Tibial nerve (tissue), 4 donors: ENCODE data around the gene EPB41L4B. TPM values are rescaled to one million over a fixed set of nuclear protein-coding genes. Genes with fewer than 3 reads are reported as not detected.

ENCODE experiments used
- DNase-seq, 2 donors: peaks; one replicate each; pipeline ENCODE4 v3.0.0-alpha.2; 2019; ENCODE audit warnings: low spot score in 2 of 2
- H3K27ac ChIP-seq, 4 donors: fragments of 200-600 bp; sonication (generic) in 3 of 4; one replicate each; pipeline ENCODE4 v1.5.1; 2017 to 2019; ENCODE audit warnings: mild to moderate bottlenecking in 1 of 4
- H3K27me3 ChIP-seq, 2 donors: fragments of 200-600 bp; sonication (generic) in 1 of 2; one replicate each; pipeline versions ENCODE4 v1.5.1 to v1.6.0; 2017 to 2019
- H3K36me3 ChIP-seq, 3 donors: fragments of 200-600 bp; sonication (generic); one replicate each; pipeline ENCODE4 v1.5.1; 2018 to 2019
- H3K4me1 ChIP-seq, 4 donors: fragments of 200-600 bp; sonication (generic) in 3 of 4; one replicate each; pipeline ENCODE4 v1.5.1; 2017 to 2019
- H3K4me3 ChIP-seq, 4 donors: fragments of 200-600 bp; sonication (generic) in 3 of 4; one replicate each; pipeline ENCODE4 v1.5.1; 2017 to 2019; ENCODE audit warnings: mild to moderate bottlenecking in 1 of 4, moderate library complexity in 1 of 4
- H3K9me3 ChIP-seq, 4 donors: fragments of 200-600 bp; sonication (generic) in 3 of 4; one replicate each; pipeline ENCODE4 v1.5.1; 2017 to 2019
- EP300 ChIP-seq, 2 donors: sonication (generic); formaldehyde crosslinking; IDR thresholded peaks; one replicate each; pipeline ENCODE4 v1.6.1; 2017; ENCODE audit warnings: antibody characterized with exemption in 2 of 2, mild to moderate bottlenecking in 1 of 2
- POLR2A ChIP-seq, 2 donors: fragments of 450-650 bp; IDR thresholded peaks; one replicate each; pipeline ENCODE4 v1.6.1; 2017; ENCODE audit warnings: antibody characterized with exemption in 2 of 2, mild to moderate bottlenecking in 2 of 2, moderate library complexity in 2 of 2
- WGBS, 2 donors: methylation state at CpG; one replicate each; pipeline ENCODE4 v1.1.5; 2018; 5-methylcytosine and 5-hydroxymethylcytosine counted together
- total RNA-seq, 4 donors: library from RNA; depleted of rRNA; stranded (reverse); fragments of >200 nt; gene quantifications; one replicate each; pipeline ENCODE4 v1.1.0, GENCODE V29; 2016
- TF ChIP-seq, protein P1 (sequence below), 5 experiments: fragments of 200-600 bp in 3 of 5; fragments of 450-650 bp in 2 of 5; sonication (generic) in 3 of 5; IDR thresholded peaks; one replicate each; pipeline ENCODE4 v1.5.1; 2016 to 2019; ENCODE audit warnings: antibody characterized with exemption in 5 of 5, mild to moderate bottlenecking in 3 of 5, moderate library complexity in 2 of 5

EPB41L4B gene
- total RNA-seq, 4 donors from 2014 or later = 14.7 to 28.0 (median 19.1) TPM

DNA sequence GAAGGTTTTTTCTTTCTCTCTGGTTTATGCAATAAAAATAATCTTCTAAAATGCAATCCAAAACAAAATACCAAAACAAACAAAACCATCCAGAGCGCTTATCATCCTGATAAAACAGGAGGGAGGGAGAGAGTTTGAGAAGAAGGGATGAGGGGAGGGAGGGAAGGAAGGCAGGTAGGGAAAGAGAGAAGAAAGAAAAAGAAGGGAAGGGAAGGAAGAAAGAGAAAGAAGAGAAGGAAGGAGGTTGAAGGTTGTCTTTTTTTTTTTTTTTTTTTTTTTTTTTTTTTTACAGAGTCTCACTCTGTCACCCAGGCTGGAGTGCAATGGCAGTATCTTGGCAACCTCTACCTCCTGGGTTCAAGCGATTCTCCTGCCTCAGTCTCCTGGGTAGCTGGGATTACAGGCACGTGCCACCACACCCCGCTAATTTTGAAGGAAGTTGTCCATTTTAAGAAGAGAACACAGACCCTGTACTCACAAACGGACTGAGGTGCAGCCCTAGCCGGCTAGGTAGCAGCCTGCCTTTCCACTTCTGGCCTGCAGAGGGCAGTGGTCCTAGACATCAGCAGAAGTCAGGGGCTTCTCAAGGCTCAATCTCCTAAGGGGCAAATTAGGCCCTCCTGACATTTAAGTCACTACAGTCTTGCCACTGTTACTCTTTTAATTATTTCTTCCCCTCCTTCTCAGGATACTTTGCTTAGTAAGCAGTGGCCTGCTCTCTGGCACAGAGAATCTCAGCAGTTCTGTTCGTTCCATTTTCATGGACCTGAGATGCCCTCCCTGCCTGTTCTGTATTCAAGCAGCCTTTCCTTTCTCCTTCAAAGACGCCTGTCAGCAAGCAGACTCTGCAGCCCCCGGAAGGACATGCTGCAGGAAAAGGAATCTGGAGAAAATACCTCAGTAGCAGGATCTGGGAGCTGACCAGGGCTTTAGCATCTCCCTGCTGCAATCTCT is 76.4 kb downstream of the EPB41L4B start:
- peak in 1 of 2 donors; percentile 19 for TF ChIP-seq EP300 (IDR thresholded peaks at IDR 0.05)
- TF ChIP-seq, protein P1, sequence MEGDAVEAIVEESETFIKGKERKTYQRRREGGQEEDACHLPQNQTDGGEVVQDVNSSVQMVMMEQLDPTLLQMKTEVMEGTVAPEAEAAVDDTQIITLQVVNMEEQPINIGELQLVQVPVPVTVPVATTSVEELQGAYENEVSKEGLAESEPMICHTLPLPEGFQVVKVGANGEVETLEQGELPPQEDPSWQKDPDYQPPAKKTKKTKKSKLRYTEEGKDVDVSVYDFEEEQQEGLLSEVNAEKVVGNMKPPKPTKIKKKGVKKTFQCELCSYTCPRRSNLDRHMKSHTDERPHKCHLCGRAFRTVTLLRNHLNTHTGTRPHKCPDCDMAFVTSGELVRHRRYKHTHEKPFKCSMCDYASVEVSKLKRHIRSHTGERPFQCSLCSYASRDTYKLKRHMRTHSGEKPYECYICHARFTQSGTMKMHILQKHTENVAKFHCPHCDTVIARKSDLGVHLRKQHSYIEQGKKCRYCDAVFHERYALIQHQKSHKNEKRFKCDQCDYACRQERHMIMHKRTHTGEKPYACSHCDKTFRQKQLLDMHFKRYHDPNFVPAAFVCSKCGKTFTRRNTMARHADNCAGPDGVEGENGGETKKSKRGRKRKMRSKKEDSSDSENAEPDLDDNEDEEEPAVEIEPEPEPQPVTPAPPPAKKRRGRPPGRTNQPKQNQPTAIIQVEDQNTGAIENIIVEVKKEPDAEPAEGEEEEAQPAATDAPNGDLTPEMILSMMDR (IDR thresholded peaks at IDR 0.05) = peak; percentile 83 to 95 (median 91)
- no peak for TF ChIP-seq POLR2A (IDR thresholded peaks at IDR 0.05)
- H3K4me1 ChIP-seq = peaks cover 0 to 21% (median 7%) of the 10 kb centered on the region in 4 donors
- DNase-seq = peak; percentile 70 to 83
- H3K27me3 ChIP-seq = no peaks in the 10 kb centered on the region
- peaks cover 0 to 5% (median 0%) of the 10 kb centered on the region in 3 donors for H3K36me3 ChIP-seq
- H3K9me3 ChIP-seq = no peaks in the 10 kb centered on the region
- WGBS, 2 donors = 23 to 24% methylated on average over 9 of the region's 9 CpGs
- H3K4me3 ChIP-seq = no peak overlapping the region
- H3K27ac ChIP-seq = peak overlapping the region in 2 of 4 donors; percentile 22 to 40

DNA sequence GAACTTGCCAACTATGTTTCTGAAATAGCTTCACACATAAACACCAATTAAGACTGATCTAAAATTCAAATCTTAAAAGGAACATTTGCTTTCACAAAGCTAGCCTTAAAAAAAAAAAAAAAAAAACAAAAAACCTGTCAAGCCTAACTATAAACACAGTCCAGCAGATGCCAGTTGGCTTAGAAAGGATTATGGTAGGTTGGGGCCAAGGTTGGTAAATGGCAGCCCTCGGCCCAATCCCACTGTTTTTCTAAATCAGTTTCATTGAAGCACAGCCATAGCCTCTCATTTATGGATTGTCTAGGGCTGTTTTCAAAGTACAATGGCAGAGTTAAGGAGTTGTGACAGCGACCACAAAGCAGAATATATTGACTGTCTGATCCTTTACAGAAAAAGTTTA is 78.1 kb downstream of the EPB41L4B start:
- WGBS, 2 donors = 66 to 74% methylated on average over 2 of the region's 2 CpGs
- peaks cover 0 to 13% (median 0%) of the 10 kb centered on the region in 3 donors for H3K36me3 ChIP-seq
- no peaks in the 10 kb centered on the region for H3K9me3 ChIP-seq
- no peaks in the 10 kb centered on the region for H3K27me3 ChIP-seq
- peak overlapping the region in 1 of 4 donors; percentile 15 for H3K27ac ChIP-seq
- no peak for DNase-seq
- TF ChIP-seq POLR2A (IDR thresholded peaks at IDR 0.05) (no peak), EP300 (IDR thresholded peaks at IDR 0.05) (no peak)
- TF ChIP-seq, protein P1 (IDR thresholded peaks at IDR 0.05) = no peak
- H3K4me1 ChIP-seq = peaks cover 0 to 17% (median 7%) of the 10 kb centered on the region in 4 donors
- H3K4me3 ChIP-seq = no peak overlapping the region

DNA sequence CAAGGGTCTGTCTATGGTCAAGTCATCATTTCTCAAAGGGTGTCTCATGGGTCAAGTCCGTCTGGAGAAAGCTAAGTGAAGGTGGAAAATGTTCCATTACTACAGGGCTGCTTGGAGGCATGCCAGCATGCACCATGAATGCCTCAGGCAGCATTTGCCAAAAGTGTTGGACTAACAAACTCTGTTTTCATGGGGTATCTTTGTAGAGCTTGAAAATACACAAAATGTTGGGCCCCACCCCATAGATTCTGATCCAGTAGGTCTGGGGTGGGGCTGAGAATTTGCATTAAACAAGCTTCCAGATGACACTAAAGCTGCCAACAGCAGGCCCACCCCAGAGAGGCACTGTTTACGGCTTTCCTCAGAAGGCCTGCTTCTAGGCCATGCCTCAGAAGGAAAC is 78.8 kb downstream of the EPB41L4B start:
- Histone ChIP-seq H3K9me3 (no peaks in the 10 kb centered on the region), H3K36me3 (peaks cover 0 to 17% (median 0%) of the 10 kb centered on the region in 3 donors), H3K27me3 (no peaks in the 10 kb centered on the region), H3K4me3 (no peak overlapping the region), H3K27ac (peak overlapping the region in 1 of 4 donors; percentile 15), H3K4me1 (peaks cover 0 to 17% (median 7%) of the 10 kb centered on the region in 4 donors)
- no peak for DNase-seq
- TF ChIP-seq POLR2A (IDR thresholded peaks at IDR 0.05) = no peak
- no peak for TF ChIP-seq EP300 (IDR thresholded peaks at IDR 0.05)
- TF ChIP-seq, protein P1 (IDR thresholded peaks at IDR 0.05) = no peak
- WGBS, 2 donors = 32 to 36% methylated on average over 2 of the region's 2 CpGs

DNA sequence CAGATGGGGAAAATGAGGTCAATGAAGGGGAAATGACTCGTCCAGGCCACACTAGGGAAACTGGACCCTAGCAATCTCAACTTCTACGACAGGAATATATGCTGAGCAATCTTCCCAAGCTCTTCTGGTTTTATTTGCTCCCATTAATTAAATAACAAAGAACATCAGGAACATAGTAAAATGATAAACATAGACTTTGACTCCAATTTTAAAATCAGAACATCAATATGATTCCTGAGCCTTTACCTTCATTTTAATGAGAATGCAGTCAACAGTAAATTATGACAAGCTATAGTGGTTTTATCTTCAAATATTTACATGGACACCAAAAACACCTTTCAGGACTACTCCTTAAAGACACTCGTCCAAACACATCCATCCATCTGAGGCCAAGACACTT is 79.7 kb downstream of the EPB41L4B start:
- no peak overlapping the region for H3K27ac ChIP-seq
- no peak for TF ChIP-seq EP300 (IDR thresholded peaks at IDR 0.05)
- TF ChIP-seq, protein P1 (IDR thresholded peaks at IDR 0.05) = no peak
- TF ChIP-seq POLR2A (IDR thresholded peaks at IDR 0.05) = no peak
- no peaks in the 10 kb centered on the region for H3K27me3 ChIP-seq
- H3K4me3 ChIP-seq = no peak overlapping the region
- no peaks in the 10 kb centered on the region for H3K9me3 ChIP-seq
- DNase-seq = no peak
- WGBS, 2 donors = 78 to 90% methylated on average over 3 of the region's 3 CpGs
- H3K4me1 ChIP-seq = peaks cover 0 to 17% (median 7%) of the 10 kb centered on the region in 4 donors
- peaks cover 0 to 17% (median 0%) of the 10 kb centered on the region in 3 donors for H3K36me3 ChIP-seq

DNA sequence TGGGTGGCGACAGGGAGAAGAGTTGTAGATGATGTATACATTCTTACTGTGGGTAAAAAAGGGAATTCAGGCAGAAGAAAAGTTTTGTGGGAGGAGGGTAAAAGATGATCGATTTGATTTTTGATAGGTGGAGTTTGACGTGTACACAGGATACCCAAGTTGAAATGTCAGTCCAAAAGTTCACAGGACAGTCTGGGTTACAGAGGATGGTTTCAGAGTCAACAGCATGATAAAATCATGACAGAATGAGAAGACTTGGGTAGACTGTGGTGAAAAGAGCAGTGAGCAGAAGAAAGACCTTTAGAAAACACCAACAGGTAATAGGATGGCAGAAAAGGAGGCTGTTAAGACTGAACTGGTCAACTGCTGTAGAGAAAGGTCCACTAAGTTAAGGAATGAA is 81.6 kb downstream of the EPB41L4B start:
- peaks cover 0 to 17% (median 0%) of the 10 kb centered on the region in 3 donors for H3K36me3 ChIP-seq
- no peaks in the 10 kb centered on the region for H3K27me3 ChIP-seq
- H3K9me3 ChIP-seq = no peaks in the 10 kb centered on the region
- H3K4me1 ChIP-seq = peaks cover 0 to 8% (median 3%) of the 10 kb centered on the region in 4 donors
- H3K27ac ChIP-seq = no peak overlapping the region
- no peak for TF ChIP-seq POLR2A (IDR thresholded peaks at IDR 0.05)
- H3K4me3 ChIP-seq = no peak overlapping the region
- DNase-seq = no peak
- WGBS, 2 donors = 92 to 94% methylated on average over 3 of the region's 3 CpGs
